ENCODE results near the gene TFR2.

Gene TFR2

DNA sequence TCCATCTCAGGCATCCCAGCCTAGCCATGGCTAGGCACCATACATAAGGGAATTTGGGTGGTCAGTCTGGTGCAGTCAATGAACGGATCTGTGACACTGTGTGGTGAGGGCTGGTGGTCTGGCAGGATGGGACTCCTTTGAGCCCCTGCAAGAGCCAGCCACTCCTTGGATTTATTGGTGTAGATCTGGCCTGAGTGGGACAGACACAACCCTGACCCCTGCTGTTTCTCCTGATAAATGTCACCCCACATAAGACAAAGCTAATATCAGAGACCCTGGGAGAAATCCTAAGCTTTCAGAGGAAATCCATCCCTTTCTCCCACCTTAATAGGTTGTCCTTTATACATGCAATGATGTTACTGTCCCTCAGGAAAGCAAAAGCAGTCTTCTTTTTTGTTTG is 52.9 kb downstream of the TFR2 start:
- H3K4me3 ChIP-seq = no peak overlapping the region
- TF ChIP-seq, protein P1, sequence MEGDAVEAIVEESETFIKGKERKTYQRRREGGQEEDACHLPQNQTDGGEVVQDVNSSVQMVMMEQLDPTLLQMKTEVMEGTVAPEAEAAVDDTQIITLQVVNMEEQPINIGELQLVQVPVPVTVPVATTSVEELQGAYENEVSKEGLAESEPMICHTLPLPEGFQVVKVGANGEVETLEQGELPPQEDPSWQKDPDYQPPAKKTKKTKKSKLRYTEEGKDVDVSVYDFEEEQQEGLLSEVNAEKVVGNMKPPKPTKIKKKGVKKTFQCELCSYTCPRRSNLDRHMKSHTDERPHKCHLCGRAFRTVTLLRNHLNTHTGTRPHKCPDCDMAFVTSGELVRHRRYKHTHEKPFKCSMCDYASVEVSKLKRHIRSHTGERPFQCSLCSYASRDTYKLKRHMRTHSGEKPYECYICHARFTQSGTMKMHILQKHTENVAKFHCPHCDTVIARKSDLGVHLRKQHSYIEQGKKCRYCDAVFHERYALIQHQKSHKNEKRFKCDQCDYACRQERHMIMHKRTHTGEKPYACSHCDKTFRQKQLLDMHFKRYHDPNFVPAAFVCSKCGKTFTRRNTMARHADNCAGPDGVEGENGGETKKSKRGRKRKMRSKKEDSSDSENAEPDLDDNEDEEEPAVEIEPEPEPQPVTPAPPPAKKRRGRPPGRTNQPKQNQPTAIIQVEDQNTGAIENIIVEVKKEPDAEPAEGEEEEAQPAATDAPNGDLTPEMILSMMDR (IDR thresholded peaks at IDR 0.05) = no peak
- H3K27ac ChIP-seq = no peak overlapping the region
- no peak for DNase-seq (ENCODE audit: low spot score)

DNA sequence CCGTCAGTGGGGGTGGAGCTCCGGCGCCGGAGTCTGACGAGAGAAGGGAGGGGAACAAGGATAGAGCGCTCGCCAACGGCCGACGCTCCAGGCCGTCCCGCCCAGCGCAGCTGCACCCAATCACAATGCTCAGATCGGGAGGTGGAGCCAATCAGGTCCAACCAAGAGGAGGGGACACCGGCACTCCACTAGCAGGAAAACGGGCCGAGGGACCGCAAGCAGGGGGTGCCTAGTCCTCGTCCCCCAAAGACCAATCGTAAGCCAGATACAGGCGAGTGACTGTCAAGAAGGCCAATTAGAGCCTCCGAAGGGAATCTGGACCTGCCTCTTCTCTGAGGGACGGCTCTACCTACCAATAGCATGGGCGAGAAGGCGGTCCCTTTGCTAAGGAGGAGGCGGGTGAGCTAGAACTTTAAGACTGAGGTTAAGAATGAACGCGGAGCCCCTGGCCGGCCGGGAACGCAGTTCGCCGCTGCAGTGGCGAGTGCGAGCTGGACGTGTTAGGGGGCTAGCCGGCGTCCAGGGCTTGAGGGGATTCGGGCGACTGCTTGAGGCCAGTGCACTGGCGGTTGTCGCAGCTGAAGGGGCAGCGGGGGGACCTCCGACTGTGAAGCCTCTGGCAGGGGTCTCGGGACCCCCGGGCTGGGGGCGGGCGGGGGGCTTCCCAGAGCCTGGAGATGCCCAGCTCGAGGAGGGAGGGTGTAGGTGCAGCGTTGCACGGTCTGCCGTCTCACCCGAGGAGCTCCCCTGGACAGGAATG is 54.9 kb downstream of the TFR2 start, which contains the start of gene FBXO24:
Gene FBXO24, plus strand, starts transcription at position 63 of the 760 bp plus-strand sequence. Its CDS starts 298 bp downstream, at position 361.
- Histone ChIP-seq H3K27ac (peak within 1 kb of the TSS; percentile 76 to 98), H3K4me3 (peak within 1 kb of the TSS; percentile 98)
- peak; percentile 100 for DNase-seq (ENCODE audit: low spot score)
- TF ChIP-seq, protein P1 (IDR thresholded peaks at IDR 0.05) = no peak

DNA sequence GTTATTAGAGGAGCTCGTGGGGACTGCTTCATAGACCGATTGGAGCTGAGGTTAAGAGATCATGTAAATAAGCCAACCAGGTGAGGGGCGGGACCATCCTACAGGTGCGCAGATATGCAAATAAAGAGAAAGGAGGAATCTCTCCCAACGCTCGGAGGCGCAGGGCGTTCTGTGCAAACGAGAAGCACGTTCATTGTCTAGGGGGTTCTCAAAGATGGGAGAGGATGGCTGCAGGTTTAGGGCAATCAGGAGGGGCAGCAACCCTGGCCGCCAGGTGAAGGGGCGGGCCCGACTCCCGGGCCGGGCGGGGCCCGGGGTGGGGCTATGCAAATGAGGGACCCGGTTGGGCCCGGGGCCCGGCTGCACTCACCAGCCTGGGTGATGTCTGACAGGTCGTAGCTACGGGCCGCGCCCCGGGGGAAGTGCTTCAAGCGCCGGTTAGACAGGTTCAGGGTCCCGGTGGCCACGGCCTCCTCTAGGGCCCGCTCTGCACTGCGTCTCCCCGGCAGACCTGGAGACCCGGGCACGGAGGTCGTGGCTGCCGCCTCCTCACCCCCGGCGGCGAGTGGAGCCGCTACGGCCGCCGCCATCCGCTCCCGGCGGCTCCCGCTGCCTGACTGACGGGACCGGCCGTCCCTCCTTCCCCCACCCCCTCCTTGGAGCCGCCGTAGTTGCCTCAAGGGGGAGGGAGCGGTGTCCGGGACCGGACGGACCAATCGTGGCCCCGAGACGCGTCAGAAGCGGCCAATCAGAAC is 55.7 kb downstream of the TFR2 start, which contains the start of gene LRCH4:
Gene LRCH4, minus strand, starts transcription at position 619 of the 755 bp plus-strand sequence. Its CDS starts 29 bp downstream, at position 590.
- DNase-seq (ENCODE audit: low spot score) = no peak
- peak within 1 kb of the TSS; percentile 76 to 98 for H3K27ac ChIP-seq
- TF ChIP-seq, protein P1 (IDR thresholded peaks at IDR 0.05) = no peak
- peak within 1 kb of the TSS; percentile 98 for H3K4me3 ChIP-seq

DNA sequence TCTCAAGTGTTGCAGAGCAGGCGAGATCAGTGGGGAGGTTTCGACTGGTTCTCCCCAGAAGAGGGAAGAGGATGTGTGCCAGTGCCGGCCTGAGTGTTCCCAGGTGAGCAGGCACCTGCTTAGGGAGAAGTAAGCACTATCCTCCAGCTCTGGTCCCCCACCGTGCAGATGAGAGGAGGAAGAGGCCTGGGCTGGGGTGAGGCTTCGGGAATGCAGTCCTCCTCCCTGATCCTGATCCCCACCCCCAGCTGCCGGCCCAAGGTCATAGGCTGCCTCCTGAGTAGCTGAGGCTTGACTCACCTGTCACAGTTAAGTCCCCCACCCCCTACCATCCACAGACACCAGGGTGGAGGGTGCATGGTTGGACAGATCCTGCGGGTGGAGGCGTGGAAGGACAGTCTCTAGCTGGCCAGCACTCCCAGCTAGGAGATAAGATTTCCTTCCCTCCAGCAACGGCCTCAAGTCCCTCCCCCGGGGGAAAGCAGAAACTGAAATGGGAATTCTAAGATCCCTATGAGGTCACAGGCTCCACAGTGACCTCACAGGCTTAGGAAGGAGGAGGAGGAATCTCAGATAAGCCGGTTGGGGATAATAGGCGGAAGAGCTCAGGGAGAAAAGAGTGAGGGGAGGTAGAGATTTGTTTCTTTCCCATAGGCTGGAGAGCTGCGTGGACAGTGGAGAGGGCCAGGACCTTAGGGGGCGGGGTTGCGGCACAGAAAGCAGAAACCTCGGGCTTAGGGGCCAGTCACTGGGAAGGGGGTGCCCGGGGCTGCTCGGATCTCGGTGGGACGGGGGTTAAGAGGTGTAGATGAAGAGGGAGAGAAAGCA is 56.5 kb downstream of the TFR2 start:
- Histone ChIP-seq H3K4me3 (peak overlapping the region; percentile 98), H3K27ac (peak overlapping the region; percentile 76 to 98)
- TF ChIP-seq, protein P1 (IDR thresholded peaks at IDR 0.05) = no peak
- no peak for DNase-seq (ENCODE audit: low spot score)

DNA sequence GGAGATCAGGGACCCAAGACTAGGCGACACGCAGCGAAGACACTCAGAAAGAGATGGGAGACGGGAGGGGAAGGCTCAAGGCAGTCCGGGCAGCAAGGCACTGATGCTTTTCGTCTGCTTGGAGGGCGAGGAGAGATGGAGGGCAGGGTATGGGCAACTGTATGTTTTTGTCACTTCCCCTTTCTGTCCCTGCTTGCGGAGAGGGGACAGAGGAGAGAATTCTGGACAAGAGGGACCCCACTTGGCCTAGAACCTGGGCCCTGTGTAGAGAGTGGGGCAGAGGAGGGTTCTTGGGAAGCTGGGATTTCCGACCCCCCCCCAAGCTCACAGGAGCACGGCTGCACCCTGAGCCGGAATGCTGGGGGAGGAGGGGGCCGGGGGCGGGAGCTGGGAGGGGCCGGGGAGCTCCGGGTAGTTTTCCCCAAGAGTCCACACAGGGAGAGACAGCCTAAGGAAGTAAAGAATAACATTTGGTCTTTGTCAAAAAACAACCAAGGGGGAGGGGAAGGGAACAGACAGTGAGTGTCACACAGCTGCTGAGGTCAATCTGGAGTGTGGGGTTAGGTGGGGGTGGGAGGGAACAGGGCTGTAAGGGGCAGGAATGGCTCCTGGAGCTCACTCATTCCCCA is 57.2 kb downstream of the TFR2 start:
- no peak for DNase-seq (ENCODE audit: low spot score)
- H3K4me3 ChIP-seq = peak overlapping the region; percentile 98
- TF ChIP-seq, protein P1 (IDR thresholded peaks at IDR 0.05) = no peak
- peak overlapping the region in 1 of 2 donors; percentile 98 for H3K27ac ChIP-seq
